ENCODE data around the gene REV1. TPM values are rescaled to one million over a fixed set of nuclear protein-coding genes. Genes with fewer than 3 reads are reported as not detected.

The REV1 gene
- total RNA-seq, 2 experiments from 2014 or later, result 51.6 to 68.1 TPM

GRCh38 chr2:99406137-99406536, 83.7 kb downstream of the REV1 start:
- ChIA-PET POLR2A (no interaction called here), CTCF (ENCODE audit: unreplicated experiment) (no interaction called here)
- intact Hi-C loops (cut with micrococcal nuclease; ENCODE audit: unreplicated experiment), result no loop called here
- Histone ChIP-seq H3K4me1 (ENCODE audit: insufficient read depth, low read length, poor library complexity, severe bottlenecking) (no peaks in the 10 kb centered on the region), H3K9me3 (ENCODE audit: low read length) (no peaks in the 10 kb centered on the region), H3K79me2 (ENCODE audit: insufficient read depth, low read depth, low read length) (no peaks in the 10 kb centered on the region), H3K27ac (ENCODE audit: low read depth, low read length, poor library complexity, severe bottlenecking) (no peak overlapping the region), H4K20me1 (ENCODE audit: insufficient read depth, low read length) (no peaks in the 10 kb centered on the region), H3K4me3 (ENCODE audit: low read depth, low read length, poor library complexity, severe bottlenecking) (no peak overlapping the region), H3K4me2 (ENCODE audit: low read length) (no peak overlapping the region), H3K9me2 (ENCODE audit: insufficient read depth, low read length) (no peaks in the 10 kb centered on the region), H3K36me3 (ENCODE audit: insufficient read depth, low read length) (peaks cover 96% of the 10 kb centered on the region), H2AFZ (ENCODE audit: low read length) (no peak overlapping the region)
- TF ChIP-seq CTCF (conservative IDR thresholded peaks at IDR 0.05; ENCODE audit: low read length) (no peak), EZH2phosphoT487 (IDR thresholded peaks at IDR 0.05; ENCODE audit: borderline replicate concordance, low read depth, low read length) (no peak)
- no TSS peak for BruUV-seq (replicated peaks)
- no peak for DNase-seq (ENCODE audit: low spot score)

- no peaks in the 10 kb centered on the region for H3K9me2 ChIP-seq (ENCODE audit: insufficient read depth, low read length)
- no peaks in the 10 kb centered on the region for H4K20me1 ChIP-seq (ENCODE audit: insufficient read depth, low read length)
- ChIA-PET CTCF (ENCODE audit: unreplicated experiment) (no interaction called here), POLR2A (no interaction called here)
- no peak overlapping the region for H3K4me2 ChIP-seq (ENCODE audit: low read length)
- intact Hi-C loops (cut with micrococcal nuclease; ENCODE audit: unreplicated experiment), result no loop called here
- DNase-seq (ENCODE audit: low spot score), result no peak
- BruUV-seq (replicated peaks), result no TSS peak
- H3K4me3 ChIP-seq (ENCODE audit: low read depth, low read length, poor library complexity, severe bottlenecking), result no peak overlapping the region
- no peaks in the 10 kb centered on the region for H3K4me1 ChIP-seq (ENCODE audit: insufficient read depth, low read length, poor library complexity, severe bottlenecking)
- no peak for TF ChIP-seq CTCF (conservative IDR thresholded peaks at IDR 0.05; ENCODE audit: low read length)
- no peak for TF ChIP-seq EZH2phosphoT487 (IDR thresholded peaks at IDR 0.05; ENCODE audit: borderline replicate concordance, low read depth, low read length)
- H3K79me2 ChIP-seq (ENCODE audit: insufficient read depth, low read depth, low read length), result no peaks in the 10 kb centered on the region
- no peak overlapping the region for H2AFZ ChIP-seq (ENCODE audit: low read length)
- H3K36me3 ChIP-seq (ENCODE audit: insufficient read depth, low read length), result peaks cover 95% of the 10 kb centered on the region
- no peak overlapping the region for H3K27ac ChIP-seq (ENCODE audit: low read depth, low read length, poor library complexity, severe bottlenecking)
- H3K9me3 ChIP-seq (ENCODE audit: low read length), result no peaks in the 10 kb centered on the region
These were observed 84.8 kb downstream of the REV1 start for GRCh38 chr2:99404797-99405669.
